Ovary (tissue), 9 donors: ENCODE results near the gene ZBTB7B. TPM values are rescaled to one million over a fixed set of nuclear protein-coding genes. Genes with fewer than 3 reads are reported as not detected.

Experiments used
- DNase-seq, 5 donors: peaks; one replicate each; pipeline ENCODE4 v3.0.0-alpha.2; 2019 to 2020
- H3K27ac ChIP-seq, 2 donors: fragments of 200-600 bp; one replicate each; pipeline versions ENCODE4 v1.5.1 to v1.8.0; 2019 to 2022
- H3K27me3 ChIP-seq: fragments of 200-600 bp; one replicate; pipeline ENCODE4 v1.8.0; 2022
- H3K36me3 ChIP-seq: fragments of 200-600 bp; sonication (generic); one replicate; pipeline ENCODE4 v1.5.1; 2019
- H3K4me1 ChIP-seq: one replicate; pipeline ENCODE4 v1.8.1; 2013; ENCODE audit warnings: mild to moderate bottlenecking, moderate library complexity; ENCODE audit not compliant: insufficient read depth
- H3K4me3 ChIP-seq: fragments of 200-600 bp; sonication (generic); one replicate; pipeline ENCODE4 v1.5.1; 2017
- H3K9me3 ChIP-seq, 2 donors: fragments of 200-600 bp in 1 of 2; sonication (generic) in 1 of 2; one replicate each; pipeline versions ENCODE4 v1.5.1 to v1.8.1; 2013 to 2019; ENCODE audit warnings: mild to moderate bottlenecking in 1 of 2, moderate library complexity in 1 of 2
- EP300 ChIP-seq: sonication (generic); formaldehyde crosslinking; IDR thresholded peaks from one replicate; pipeline ENCODE4 v1.6.1; 2017; ENCODE audit warnings: antibody characterized with exemption
- POLR2A ChIP-seq: fragments of 450-650 bp; IDR thresholded peaks from one replicate; pipeline ENCODE4 v1.6.1; 2017; ENCODE audit warnings: antibody characterized with exemption, mild to moderate bottlenecking, moderate library complexity
- WGBS, 3 donors: extraction: QIAGEN DNeasy Blood & Tissue Kit in 1 of 3; methylation state at CpG; one replicate each; pipeline versions ENCODE4 v1.1.5 to v1.1.7; 2013 to 2017; 5-methylcytosine and 5-hydroxymethylcytosine counted together
- intact Hi-C, 4 donors: fragments of 100-400 bp; cut with DNase I; formaldehyde crosslinking; loops; one replicate each; pipeline versions ENCODE4 v1.11.0 to v1.15.1; 2022 to 2023
- polyA plus RNA-seq, 2 donors: library from polyadenylated mRNA; stranded (reverse); fragments of 200-250 nt in 1 of 2; fragments of 350-450 nt in 1 of 2; fragmentation: Illumina TruSeq in 1 of 2; extraction: RNeasy Lipid Tissue Mini Kit (QIAGEN cat#74804) in 1 of 2; gene quantifications; one replicate each; pipeline ENCODE4 v1.2.3, GENCODE V29; 2013 to 2014
- total RNA-seq, 7 donors: library from RNA; depleted of rRNA in 2 of 7; stranded (reverse); fragments of >200 nt in 2 of 7; fragmentation: NEBNext Ultra II Directional in 3 of 7; extraction: Animal tissue kit (Norgen Biotek cat#: 25700) in 3 of 7; gene quantifications; one replicate each; pipeline versions ENCODE4 v1.1.0 to v1.2.4, GENCODE V29; 2016 to 2023
- TF ChIP-seq, protein P1 (sequence below), 3 donors: fragments of 450-650 bp in 2 of 3; fragments of 200-600 bp in 1 of 3; IDR thresholded peaks; one replicate each; pipeline versions ENCODE4 v1.5.1 to v1.8.0; 2016 to 2022; ENCODE audit warnings: antibody characterized with exemption in 3 of 3, mild to moderate bottlenecking in 1 of 3
- donor health status: DM: no; HTN: no; CAD: no; lungs with moderate emphysema.
- donor health status: DM: no; HTN: no; CAD: no.
- donor health status: Bipolar disorder and iron deficiency.
- donor health status: DM: yes; HTN: yes; CAD: no.
- donor health status: DM: no; HTN: no; CAD: no.
- donor health status: DM: yes; HTN: yes; CAD: no.

The ZBTB7B gene
- total and polyA plus RNA-seq, 9 donors: 3.6 to 45.5 (median 28.9) TPM

- DNase-seq: peak in 1 of 5 donors; percentile 20
- TF ChIP-seq, protein P1, sequence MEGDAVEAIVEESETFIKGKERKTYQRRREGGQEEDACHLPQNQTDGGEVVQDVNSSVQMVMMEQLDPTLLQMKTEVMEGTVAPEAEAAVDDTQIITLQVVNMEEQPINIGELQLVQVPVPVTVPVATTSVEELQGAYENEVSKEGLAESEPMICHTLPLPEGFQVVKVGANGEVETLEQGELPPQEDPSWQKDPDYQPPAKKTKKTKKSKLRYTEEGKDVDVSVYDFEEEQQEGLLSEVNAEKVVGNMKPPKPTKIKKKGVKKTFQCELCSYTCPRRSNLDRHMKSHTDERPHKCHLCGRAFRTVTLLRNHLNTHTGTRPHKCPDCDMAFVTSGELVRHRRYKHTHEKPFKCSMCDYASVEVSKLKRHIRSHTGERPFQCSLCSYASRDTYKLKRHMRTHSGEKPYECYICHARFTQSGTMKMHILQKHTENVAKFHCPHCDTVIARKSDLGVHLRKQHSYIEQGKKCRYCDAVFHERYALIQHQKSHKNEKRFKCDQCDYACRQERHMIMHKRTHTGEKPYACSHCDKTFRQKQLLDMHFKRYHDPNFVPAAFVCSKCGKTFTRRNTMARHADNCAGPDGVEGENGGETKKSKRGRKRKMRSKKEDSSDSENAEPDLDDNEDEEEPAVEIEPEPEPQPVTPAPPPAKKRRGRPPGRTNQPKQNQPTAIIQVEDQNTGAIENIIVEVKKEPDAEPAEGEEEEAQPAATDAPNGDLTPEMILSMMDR (IDR thresholded peaks at IDR 0.05): no peak
- TF ChIP-seq EP300 (no peak), POLR2A (no peak)
- WGBS, 3 donors: 79 to 86% (median 81%) methylated on average over 8 of the region's 8 CpGs
- H3K27me3 ChIP-seq: no peaks in the 10 kb centered on the region
- no peak overlapping the region for H3K4me3 ChIP-seq
- no peaks in the 10 kb centered on the region for H3K9me3 ChIP-seq
- H3K4me1 ChIP-seq: peaks cover 6% of the 10 kb centered on the region
- intact Hi-C loops: loop anchor here in 1 of 4 donors (5.0 kb wide), 1 partner anchor 34 kb away; the partner anchor contains the start of gene ADAM15
- no peaks in the 10 kb centered on the region for H3K36me3 ChIP-seq
- no peak overlapping the region for H3K27ac ChIP-seq
Measured at GRCh38 chr1:155018617-155019348, 16.2 kb downstream of the ZBTB7B start.

- H3K27ac ChIP-seq: no peak overlapping the region
Measured at GRCh38 chr1:155019377-155020245, 17.0 kb downstream of the ZBTB7B start.

DNA sequence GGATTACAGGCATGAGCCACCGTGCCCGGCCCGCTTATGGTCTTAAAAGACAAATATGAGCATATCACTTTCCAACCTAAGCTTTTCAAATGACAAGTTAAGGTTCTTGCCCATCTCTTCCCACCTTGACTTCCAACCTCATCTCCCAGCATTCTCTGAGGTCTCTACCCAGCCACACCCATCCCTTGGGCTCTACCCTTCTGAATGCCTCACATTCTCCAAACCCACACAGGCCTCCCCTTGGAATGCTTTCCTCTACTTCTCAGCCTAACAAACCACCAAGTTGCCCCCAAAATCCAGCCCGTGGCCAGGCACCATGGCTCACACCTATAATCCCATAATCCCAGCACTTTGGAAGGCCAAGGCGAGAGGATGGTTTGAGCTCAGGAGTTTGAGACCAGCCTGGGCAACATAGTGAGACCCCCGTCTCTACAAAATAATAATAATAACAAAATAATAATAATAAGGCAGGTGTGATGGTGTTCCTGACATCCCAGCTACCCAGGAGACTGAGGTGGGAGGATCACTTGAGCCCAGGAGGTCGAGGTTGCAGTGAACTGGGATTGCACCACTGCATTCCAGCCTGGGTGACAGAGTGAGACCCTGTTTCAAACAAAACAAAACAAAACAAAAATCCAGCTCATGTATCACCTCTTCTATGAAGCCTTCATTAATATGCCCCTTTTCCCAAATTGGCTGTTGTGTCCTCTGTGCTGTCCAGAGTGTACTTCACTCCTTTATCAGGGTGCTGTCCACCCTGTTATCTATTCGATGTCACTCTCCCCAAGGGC is 19.7 kb downstream of the ZBTB7B start:
- Histone ChIP-seq H3K4me1 (peaks cover 4% of the 10 kb centered on the region), H3K9me3 (no peaks in the 10 kb centered on the region), H3K36me3 (no peaks in the 10 kb centered on the region), H3K4me3 (no peak overlapping the region), H3K27ac (no peak overlapping the region), H3K27me3 (no peaks in the 10 kb centered on the region)
- TF ChIP-seq, protein P1 (IDR thresholded peaks at IDR 0.05): no peak
- TF ChIP-seq POLR2A: no peak
- no peak for TF ChIP-seq EP300
- intact Hi-C loops: no loop called here
- no peak for DNase-seq
- WGBS, 3 donors: 78 to 85% (median 81%) methylated on average over 8 of the region's 8 CpGs

More at GRCh38 chr1:155019377-155020245, 17.0 kb downstream of the ZBTB7B start:
- Histone ChIP-seq H3K9me3 (no peaks in the 10 kb centered on the region), H3K36me3 (no peaks in the 10 kb centered on the region), H3K4me3 (no peak overlapping the region), H3K4me1 (peaks cover 6% of the 10 kb centered on the region), H3K27me3 (no peaks in the 10 kb centered on the region)
- TF ChIP-seq EP300: no peak
- TF ChIP-seq, protein P1 (IDR thresholded peaks at IDR 0.05): no peak
- TF ChIP-seq POLR2A: no peak
- no peak for DNase-seq
- 72 to 79% (median 75%) methylated on average over 11 of the region's 11 CpGs for WGBS, 3 donors
- intact Hi-C loops: loop anchor here in 1 of 4 donors (5.0 kb wide), 1 partner anchor 33 kb away; the partner anchor contains the start of gene ADAM15

DNA sequence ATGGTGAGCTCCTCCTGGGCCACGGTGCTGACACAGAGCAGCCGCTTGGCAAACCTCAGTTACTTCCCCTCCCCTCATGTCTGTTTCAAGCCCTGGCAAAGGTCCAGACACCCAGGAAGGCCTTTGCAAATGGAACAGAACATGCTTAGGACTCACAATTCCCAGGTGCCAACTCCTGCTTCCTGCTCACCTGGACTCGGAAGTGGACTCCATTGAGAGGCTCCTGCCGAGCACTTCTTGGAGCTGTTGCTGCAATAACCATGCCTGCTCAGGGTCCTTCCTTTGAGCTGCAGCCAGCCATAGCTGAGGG is 20.3 kb downstream of the ZBTB7B start:
- Histone ChIP-seq H3K9me3 (no peaks in the 10 kb centered on the region), H3K4me1 (peaks cover 2% of the 10 kb centered on the region), H3K27me3 (no peaks in the 10 kb centered on the region), H3K27ac (no peak overlapping the region), H3K4me3 (no peak overlapping the region), H3K36me3 (no peaks in the 10 kb centered on the region)
- peak in 1 of 5 donors; percentile 22 for DNase-seq
- intact Hi-C loops: no loop called here
- TF ChIP-seq EP300 (no peak), POLR2A (no peak)
- TF ChIP-seq, protein P1 (IDR thresholded peaks at IDR 0.05): no peak
- WGBS, 3 donors: 63 to 67% (median 64%) methylated on average over 4 of the region's 4 CpGs
